GM12878 (cell line): Measurements from ENCODE around the gene SLC35E2B. TPM values are rescaled to one million over a fixed set of nuclear protein-coding genes. Genes with fewer than 3 reads are reported as not detected.

ENCODE experiments used
- ATAC-seq: fragments of 200-7000 bp; cut with Tn5 transposase; 3 replicates; pipeline ENCODE4 v1.9.1; 2020; ENCODE audit warnings: mild to moderate bottlenecking, moderate library complexity
- BruUV-seq: library from RNA; stranded (reverse); fragments of 400-500 nt; replicated peaks from 2 replicates; lab custom pipeline; 2021; lab: Mats Ljungman, UMichigan
- CTCF ChIA-PET: fragments of 300-600 bp; sonication (Branson Sonifier 250); formaldehyde crosslinking; extraction: SDS; loops from one replicate; lab custom pipeline; 2021; ENCODE audit warnings: inconsistent platforms; lab: Yijun Ruan, JAX
- POLR2A ChIA-PET: fragments of 350-600 bp; formaldehyde crosslinking; extraction: SDS; loops from one replicate; lab custom pipeline; 2021; ENCODE audit warnings: inconsistent platforms; lab: Charles Lee
- RAD21 ChIA-PET: fragments of 300-600 bp; sonication (Branson Sonifier 250); formaldehyde crosslinking; loops from one replicate; lab custom pipeline; 2023; ENCODE audit warnings: antibody characterized with exemption; ENCODE audit not compliant: unreplicated experiment; lab: Charles Lee
- SMC1A ChIA-PET: fragments of 300-600 bp; sonication (Branson Sonifier 250); formaldehyde crosslinking; loops from one replicate; lab custom pipeline; 2023; ENCODE audit not compliant: unreplicated experiment, uncharacterized antibody; lab: Charles Lee
- DNase-seq: peaks from one replicate; pipeline ENCODE4 v3.0.0-alpha.2; 2011; ENCODE audit warnings: low read depth, low spot score
- FAIRE-seq: peaks from 3 replicates; lab custom pipeline; 2011; peaks lifted over from hg19 to GRCh38; lab: Jason Lieb, UNC
- H2AFZ ChIP-seq: 2 replicates; pipeline ENCODE4 v1.6.0; 2011; ENCODE audit warnings: low read depth, low read length, control low read depth; ENCODE audit not compliant: control insufficient read depth
- H3K27ac ChIP-seq: 2 replicates; pipeline ENCODE4 v1.5.1; 2011; ENCODE audit warnings: control low read depth; ENCODE audit not compliant: control insufficient read depth, insufficient read depth
- H3K27me3 ChIP-seq, 2 experiments: replicated peaks in 1 of 2; 2 replicates each; pipeline versions ENCODE4 v1.6.0 to v1.6.1; 2011; ENCODE audit warnings: low read length in 1 of 2; ENCODE audit not compliant: control insufficient read depth in 2 of 2, insufficient read depth in 2 of 2
- H3K36me3 ChIP-seq, 2 experiments: 2 replicates each; pipeline ENCODE4 v1.5.1; 2011; ENCODE audit warnings: low read length in 1 of 2; ENCODE audit not compliant: control insufficient read depth in 2 of 2, insufficient read depth in 2 of 2
- H3K4me1 ChIP-seq: 2 replicates; pipeline ENCODE4 v1.6.1; 2011; ENCODE audit warnings: mild to moderate bottlenecking, low read length, moderate library complexity, mixed read lengths; ENCODE audit not compliant: control insufficient read depth, insufficient read depth
- H3K4me2 ChIP-seq: 2 replicates; pipeline ENCODE4 v1.6.0; 2011; ENCODE audit warnings: control low read depth; ENCODE audit not compliant: control insufficient read depth, insufficient read depth
- H3K4me3 ChIP-seq: fragments of 200-600 bp; sonication (generic); 2 replicates; pipeline ENCODE4 v1.5.1; 2016
- H3K79me2 ChIP-seq: 2 replicates; pipeline ENCODE4 v1.6.0; 2011; ENCODE audit warnings: low read length; ENCODE audit not compliant: control insufficient read depth, insufficient read depth
- H3K9ac ChIP-seq: 2 replicates; pipeline ENCODE4 v1.8.0; 2011; ENCODE audit warnings: low read length, control low read depth, mixed read lengths; ENCODE audit not compliant: control insufficient read depth, insufficient read depth
- H3K9me3 ChIP-seq: replicated peaks from 3 replicates; pipeline ENCODE4 v1.5.1; 2011; ENCODE audit warnings: mild to moderate bottlenecking, low read length; ENCODE audit not compliant: control insufficient read depth, insufficient read depth
- H4K20me1 ChIP-seq: 2 replicates; pipeline ENCODE4 v1.6.0; 2011; ENCODE audit not compliant: control insufficient read depth, insufficient read depth
- CBX5 ChIP-seq: sonication (generic); IDR thresholded peaks from 2 replicates; pipeline ENCODE4 v1.6.1; 2016; ENCODE audit warnings: low read depth, moderate library complexity, mild to moderate bottlenecking, inconsistent platforms
- GABPA ChIP-seq: IDR thresholded peaks from 2 replicates; pipeline ENCODE4 v1.6.1; 2014; ENCODE audit warnings: antibody characterized with exemption, low read depth, mild to moderate bottlenecking, inconsistent platforms
- JUND ChIP-seq: IDR thresholded peaks from 2 replicates; pipeline ENCODE4 v1.6.1; 2012; ENCODE audit warnings: low read depth, mild to moderate bottlenecking, low read length, improper control_type of control experiment, moderate library complexity
- MTA2 ChIP-seq: fragments of 450-650 bp; IDR thresholded peaks from 2 replicates; pipeline ENCODE4 v1.6.1; 2016; ENCODE audit warnings: low read depth, mild to moderate bottlenecking, moderate library complexity
- SMAD1 ChIP-seq: fragments of 450-650 bp; IDR thresholded peaks from 2 replicates; pipeline ENCODE4 v1.6.1; 2018; ENCODE audit warnings: mild to moderate bottlenecking, low read depth; ENCODE audit not compliant: partially characterized antibody
- SPI1 ChIP-seq: IDR thresholded peaks from 2 replicates; pipeline ENCODE4 v1.6.1; 2011; ENCODE audit warnings: low read depth, mild to moderate bottlenecking, low read length, moderate library complexity, borderline replicate concordance; ENCODE audit not compliant: insufficient read depth
- TAF1 ChIP-seq: IDR thresholded peaks from 2 replicates; pipeline ENCODE4 v1.6.1; 2011; ENCODE audit warnings: mild to moderate bottlenecking, low read depth, low read length, borderline replicate concordance
- ZZZ3 ChIP-seq: IDR thresholded peaks from 2 replicates; pipeline ENCODE4 v1.6.1; 2011; ENCODE audit warnings: low read depth; ENCODE audit not compliant: control insufficient read depth, insufficient read length
- WGBS: methylation state at CpG from one replicate; pipeline ENCODE4 v1.1.6; 2016; ENCODE audit warnings: low lambda C conversion rate; ENCODE audit not compliant: insufficient replicate concordance, insufficient coverage; ENCODE audit errors: missing lambda C conversion rate; 5-methylcytosine and 5-hydroxymethylcytosine counted together
- in situ Hi-C: fragments of 300-500 bp; cut with MboI; formaldehyde crosslinking; loops from 9 replicates; pipeline ENCODE4 v1.14.3; 2018; ENCODE audit warnings: mixed read lengths
- intact Hi-C: fragments of 100-400 bp; cut with micrococcal nuclease; formaldehyde crosslinking; loops from one replicate; pipeline ENCODE4 v1.14.2; 2022; ENCODE audit not compliant: unreplicated experiment
- polyA plus RNA-seq, 11 experiments: library from polyadenylated mRNA; depleted of rRNA in 4 of 11; unstranded in 6 of 11; stranded (reverse) in 5 of 11; fragments of >200 nt; fragmentation: Nextera tagmentation in 4 of 11; fragmentation: Illumina TruSeq in 1 of 11; extraction: Ambion mirVana in 4 of 11; extraction: Trizol in 1 of 11; gene quantifications; 1 replicate in 1 of 11; 2 replicates in 10 of 11; pipeline versions ENCODE4 v1.2.1 to v1.2.3, GENCODE V29; 2011 to 2016; ENCODE audit warnings: inconsistent platforms in 2 of 11, missing spikeins in 2 of 11, low read depth in 1 of 11
- total RNA-seq, 4 experiments: library from RNA; depleted of rRNA in 3 of 4; stranded (reverse); fragments of >200 nt in 3 of 4; fragmentation: Illumina TruSeq in 1 of 4; extraction: Trizol in 1 of 4; gene quantifications; 2 replicates each; pipeline versions ENCODE4 v1.2.1 to v1.2.3, GENCODE V29; 2013 to 2021
- TF ChIP-seq, protein P1 (sequence below): fragments of 450-650 bp; IDR thresholded peaks from 2 replicates; pipeline ENCODE4 v1.6.1; 2018; ENCODE audit warnings: mild to moderate bottlenecking, low read depth, moderate library complexity; ENCODE audit not compliant: partially characterized antibody
- TF ChIP-seq, protein P2 (sequence below): IDR thresholded peaks from 2 replicates; pipeline ENCODE4 v1.6.1; 2011; ENCODE audit warnings: low read depth, low read length, improper control_type of control experiment, borderline replicate concordance
- TF ChIP-seq, protein P3 (sequence below): fragments of 450-650 bp; IDR thresholded peaks from 2 replicates; pipeline ENCODE4 v1.6.1; 2017; ENCODE audit warnings: borderline replicate concordance
- TF ChIP-seq, protein P4 (sequence below): fragments of 450-650 bp; formaldehyde crosslinking; IDR thresholded peaks from 2 replicates; pipeline ENCODE4 v1.5.0; 2022; ENCODE audit warnings: mild to moderate bottlenecking, missing genetic modification characterization

Gene SLC35E2B
- total and polyA plus RNA-seq, 10 of the 15 experiments (the other 5 are each of a cell fraction or from before 2014, with no cell fraction given): 2.6 to 36.7 (median 18.6) TPM

DNA sequence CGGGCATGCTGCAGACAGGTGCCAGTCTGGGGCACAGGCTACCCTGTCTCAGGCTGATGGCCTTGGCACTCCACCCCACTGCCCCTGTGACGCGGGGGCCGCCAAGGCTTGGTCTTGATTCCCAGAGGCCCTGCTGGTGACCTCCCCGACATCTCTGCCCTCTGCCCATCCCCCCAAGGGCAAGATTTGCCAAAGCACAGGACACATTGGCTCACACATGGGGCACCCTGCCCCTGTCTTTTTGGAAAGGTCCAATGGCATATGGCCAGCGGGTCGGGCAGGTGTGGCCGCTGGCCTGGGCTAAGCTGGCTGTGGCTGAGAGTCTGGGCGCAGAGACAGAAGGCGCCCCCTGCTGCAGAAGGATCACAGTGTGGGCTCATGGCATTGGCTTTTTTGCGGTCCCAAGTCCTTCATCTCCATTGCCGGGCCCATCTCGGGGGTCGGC, 72.7 kb downstream of the SLC35E2B start (continued):
- no peak for TF ChIP-seq GABPA

DNA sequence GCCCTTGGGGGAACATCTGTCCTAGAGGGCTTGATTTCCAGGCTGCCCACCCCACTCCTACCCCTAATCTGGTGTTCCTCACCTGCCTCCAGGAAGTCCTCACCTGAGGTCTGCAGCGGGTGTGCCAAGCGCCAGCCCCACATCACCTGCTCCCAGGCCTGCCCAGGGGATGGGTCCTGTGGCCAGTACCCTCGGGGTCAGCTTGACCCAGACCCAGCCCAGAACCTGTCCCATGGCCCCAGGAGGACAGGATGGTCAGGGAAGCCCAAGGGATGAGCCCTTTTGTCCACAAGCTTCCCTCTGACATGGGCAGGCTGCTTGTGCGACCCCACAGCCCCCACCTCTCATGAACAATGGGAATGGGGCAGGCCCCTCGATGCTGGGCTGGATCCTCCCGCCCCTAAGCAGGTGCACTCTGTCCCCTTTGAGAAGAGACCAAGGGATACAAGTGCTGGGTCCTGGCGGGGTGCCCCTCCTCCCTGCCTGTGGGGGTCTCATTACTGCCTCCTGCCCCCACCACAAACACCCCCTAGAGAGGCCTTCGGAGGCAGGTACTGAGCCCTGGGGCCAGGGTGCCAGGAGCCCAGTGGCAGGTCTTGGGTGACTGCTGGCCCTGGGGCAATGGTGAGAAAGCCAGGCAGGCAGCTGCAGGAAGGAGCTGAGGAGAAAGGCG, 74.1 kb downstream of the SLC35E2B start:
- Histone ChIP-seq H4K20me1 (0 out of 2 replicates have a peak, but pooled peaks cover 3% of the 10 kb centered on the region), H3K27me3 (no peaks in the 10 kb centered on the region; a peak in 1 of 4 replicates), H3K4me1 (peaks cover 15% of the 10 kb centered on the region), H2AFZ (no peak overlapping the region), H3K9ac (no peak overlapping the region), H3K4me3 (no peak overlapping the region), H3K27ac (no peak overlapping the region), H3K9me3 (no peaks in the 10 kb centered on the region), H3K79me2 (peaks cover 3% of the 10 kb centered on the region), H3K4me2 (no peak overlapping the region), H3K36me3 (peaks cover 0 to 2% of the 10 kb centered on the region in 2 experiments; a peak in 1 of 4 replicates)
- ATAC-seq (no peak), FAIRE-seq (no peak), DNase-seq (no peak)
- RAD21 ChIA-PET: no interaction called here
- intact Hi-C loops (loop anchor here (5.0 kb wide), 1 partner anchor 46 kb away; the partner anchor contains the start of gene SSU72), in situ Hi-C loops (no loop called here)
- BruUV-seq: no TSS peak
- TF ChIP-seq, protein P1, sequence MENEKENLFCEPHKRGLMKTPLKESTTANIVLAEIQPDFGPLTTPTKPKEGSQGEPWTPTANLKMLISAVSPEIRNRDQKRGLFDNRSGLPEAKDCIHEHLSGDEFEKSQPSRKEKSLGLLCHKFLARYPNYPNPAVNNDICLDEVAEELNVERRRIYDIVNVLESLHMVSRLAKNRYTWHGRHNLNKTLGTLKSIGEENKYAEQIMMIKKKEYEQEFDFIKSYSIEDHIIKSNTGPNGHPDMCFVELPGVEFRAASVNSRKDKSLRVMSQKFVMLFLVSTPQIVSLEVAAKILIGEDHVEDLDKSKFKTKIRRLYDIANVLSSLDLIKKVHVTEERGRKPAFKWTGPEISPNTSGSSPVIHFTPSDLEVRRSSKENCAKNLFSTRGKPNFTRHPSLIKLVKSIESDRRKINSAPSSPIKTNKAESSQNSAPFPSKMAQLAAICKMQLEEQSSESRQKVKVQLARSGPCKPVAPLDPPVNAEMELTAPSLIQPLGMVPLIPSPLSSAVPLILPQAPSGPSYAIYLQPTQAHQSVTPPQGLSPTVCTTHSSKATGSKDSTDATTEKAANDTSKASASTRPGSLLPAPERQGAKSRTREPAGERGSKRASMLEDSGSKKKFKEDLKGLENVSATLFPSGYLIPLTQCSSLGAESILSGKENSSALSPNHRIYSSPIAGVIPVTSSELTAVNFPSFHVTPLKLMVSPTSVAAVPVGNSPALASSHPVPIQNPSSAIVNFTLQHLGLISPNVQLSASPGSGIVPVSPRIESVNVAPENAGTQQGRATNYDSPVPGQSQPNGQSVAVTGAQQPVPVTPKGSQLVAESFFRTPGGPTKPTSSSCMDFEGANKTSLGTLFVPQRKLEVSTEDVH: no peak
- TF ChIP-seq, protein P2, sequence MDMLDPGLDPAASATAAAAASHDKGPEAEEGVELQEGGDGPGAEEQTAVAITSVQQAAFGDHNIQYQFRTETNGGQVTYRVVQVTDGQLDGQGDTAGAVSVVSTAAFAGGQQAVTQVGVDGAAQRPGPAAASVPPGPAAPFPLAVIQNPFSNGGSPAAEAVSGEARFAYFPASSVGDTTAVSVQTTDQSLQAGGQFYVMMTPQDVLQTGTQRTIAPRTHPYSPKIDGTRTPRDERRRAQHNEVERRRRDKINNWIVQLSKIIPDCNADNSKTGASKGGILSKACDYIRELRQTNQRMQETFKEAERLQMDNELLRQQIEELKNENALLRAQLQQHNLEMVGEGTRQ: no peak
- TF ChIP-seq SPI1 (no peak), MTA2 (no peak), CBX5 (no peak), SMAD1 (no peak), ZZZ3 (no peak), JUND (no peak), TAF1 (no peak)
- TF ChIP-seq, protein P3, sequence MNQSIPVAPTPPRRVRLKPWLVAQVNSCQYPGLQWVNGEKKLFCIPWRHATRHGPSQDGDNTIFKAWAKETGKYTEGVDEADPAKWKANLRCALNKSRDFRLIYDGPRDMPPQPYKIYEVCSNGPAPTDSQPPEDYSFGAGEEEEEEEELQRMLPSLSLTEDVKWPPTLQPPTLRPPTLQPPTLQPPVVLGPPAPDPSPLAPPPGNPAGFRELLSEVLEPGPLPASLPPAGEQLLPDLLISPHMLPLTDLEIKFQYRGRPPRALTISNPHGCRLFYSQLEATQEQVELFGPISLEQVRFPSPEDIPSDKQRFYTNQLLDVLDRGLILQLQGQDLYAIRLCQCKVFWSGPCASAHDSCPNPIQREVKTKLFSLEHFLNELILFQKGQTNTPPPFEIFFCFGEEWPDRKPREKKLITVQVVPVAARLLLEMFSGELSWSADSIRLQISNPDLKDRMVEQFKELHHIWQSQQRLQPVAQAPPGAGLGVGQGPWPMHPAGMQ: no peak
- TF ChIP-seq, protein P4, sequence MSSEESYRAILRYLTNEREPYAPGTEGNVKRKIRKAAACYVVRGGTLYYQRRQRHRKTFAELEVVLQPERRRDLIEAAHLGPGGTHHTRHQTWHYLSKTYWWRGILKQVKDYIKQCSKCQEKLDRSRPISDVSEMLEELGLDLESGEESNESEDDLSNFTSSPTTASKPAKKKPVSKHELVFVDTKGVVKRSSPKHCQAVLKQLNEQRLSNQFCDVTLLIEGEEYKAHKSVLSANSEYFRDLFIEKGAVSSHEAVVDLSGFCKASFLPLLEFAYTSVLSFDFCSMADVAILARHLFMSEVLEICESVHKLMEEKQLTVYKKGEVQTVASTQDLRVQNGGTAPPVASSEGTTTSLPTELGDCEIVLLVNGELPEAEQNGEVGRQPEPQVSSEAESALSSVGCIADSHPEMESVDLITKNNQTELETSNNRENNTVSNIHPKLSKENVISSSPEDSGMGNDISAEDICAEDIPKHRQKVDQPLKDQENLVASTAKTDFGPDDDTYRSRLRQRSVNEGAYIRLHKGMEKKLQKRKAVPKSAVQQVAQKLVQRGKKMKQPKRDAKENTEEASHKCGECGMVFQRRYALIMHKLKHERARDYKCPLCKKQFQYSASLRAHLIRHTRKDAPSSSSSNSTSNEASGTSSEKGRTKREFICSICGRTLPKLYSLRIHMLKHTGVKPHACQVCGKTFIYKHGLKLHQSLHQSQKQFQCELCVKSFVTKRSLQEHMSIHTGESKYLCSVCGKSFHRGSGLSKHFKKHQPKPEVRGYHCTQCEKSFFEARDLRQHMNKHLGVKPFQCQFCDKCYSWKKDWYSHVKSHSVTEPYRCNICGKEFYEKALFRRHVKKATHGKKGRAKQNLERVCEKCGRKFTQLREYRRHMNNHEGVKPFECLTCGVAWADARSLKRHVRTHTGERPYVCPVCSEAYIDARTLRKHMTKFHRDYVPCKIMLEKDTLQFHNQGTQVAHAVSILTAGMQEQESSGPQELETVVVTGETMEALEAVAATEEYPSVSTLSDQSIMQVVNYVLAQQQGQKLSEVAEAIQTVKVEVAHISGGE (CRISPR knock-in tag): no peak
- POLR2A ChIA-PET: no interaction called here
- WGBS: 79% methylated on average over 9 of the region's 9 CpGs
- CTCF ChIA-PET: no interaction called here
- SMC1A ChIA-PET: no interaction called here
